BLaER1 (cell line): ENCODE data around the gene UNC5A.

Source experiments
- H3K27ac ChIP-seq: shearing (Covaris generic); formaldehyde crosslinking; 2 replicates; pipeline ENCODE4 v1.8.1; 2022
- H3K27me3 ChIP-seq: shearing (Covaris generic); formaldehyde crosslinking; 2 replicates; pipeline ENCODE4 v1.8.1; 2022
- H3K36me3 ChIP-seq: shearing (Covaris generic); formaldehyde crosslinking; 2 replicates; pipeline ENCODE4 v1.8.1; 2022
- H3K4me1 ChIP-seq: shearing (Covaris generic); formaldehyde crosslinking; 2 replicates; pipeline ENCODE4 v1.8.1; 2022
- H3K4me2 ChIP-seq: shearing (Covaris generic); formaldehyde crosslinking; 2 replicates; pipeline ENCODE4 v1.8.1; 2022
- H3K4me3 ChIP-seq: shearing (Covaris generic); formaldehyde crosslinking; 2 replicates; pipeline ENCODE4 v1.8.1; 2022
- H3K9ac ChIP-seq: shearing (Covaris generic); formaldehyde crosslinking; 2 replicates; pipeline ENCODE4 v1.8.1; 2022
- H3K9me3 ChIP-seq: shearing (Covaris generic); formaldehyde crosslinking; 2 replicates; pipeline ENCODE4 v1.8.1; 2022
- H4K20me1 ChIP-seq: shearing (Covaris generic); formaldehyde crosslinking; 2 replicates; pipeline ENCODE4 v1.8.1; 2022
- Cebpa-rat ChIP-seq: shearing (Covaris generic); IDR thresholded peaks from 2 replicates; pipeline ENCODE4 v1.8.1; 2022

The UNC5A gene

DNA sequence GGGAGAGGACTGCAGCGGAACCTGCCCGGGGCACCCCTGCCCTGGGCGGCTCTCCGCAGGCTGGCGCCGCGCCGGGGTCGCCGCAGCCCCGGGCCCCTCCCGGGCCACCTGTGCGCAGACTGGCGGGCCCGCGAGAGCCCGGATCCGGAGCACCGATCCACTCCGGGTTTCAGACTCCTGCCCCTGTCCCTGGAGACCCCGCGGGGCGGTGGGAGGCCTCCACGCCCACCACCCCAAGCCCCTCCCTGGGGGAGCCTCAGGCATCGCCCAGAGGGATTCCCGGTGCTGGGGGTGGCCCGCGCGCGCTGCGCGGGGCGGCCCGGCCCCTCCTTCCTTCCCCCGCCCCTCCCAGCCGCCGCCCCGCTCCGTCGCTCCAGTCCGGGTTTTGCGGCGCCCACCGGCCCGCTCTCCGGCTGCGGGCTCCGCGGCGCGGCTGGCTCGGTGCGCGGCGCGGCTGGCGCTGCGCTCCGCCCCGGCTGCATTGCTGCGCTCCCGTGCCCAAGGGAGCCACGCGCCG lies at the start of gene UNC5A:
TSS of gene UNC5A (plus strand) at position 479 of the 517 bp plus-strand sequence. CDS start 192 bp downstream, outside the sequence.
- no peak for TF ChIP-seq Cebpa-rat
- Histone ChIP-seq H3K9ac (no peak within 1 kb of the TSS; the same call in 1 of the 2 replicates), H3K4me1 (peaks cover 26% of the 10 kb centered on the region), H3K4me2 (peak within 1 kb of the TSS; percentile 92), H3K27ac (no peak within 1 kb of the TSS), H3K27me3 (peaks cover 95% of the 10 kb centered on the region), H3K36me3 (no peaks in the 10 kb centered on the region), H3K9me3 (no peaks in the 10 kb centered on the region), H4K20me1 (peaks cover 86% of the 10 kb centered on the region), H3K4me3 (peak within 1 kb of the TSS; percentile 68)

DNA sequence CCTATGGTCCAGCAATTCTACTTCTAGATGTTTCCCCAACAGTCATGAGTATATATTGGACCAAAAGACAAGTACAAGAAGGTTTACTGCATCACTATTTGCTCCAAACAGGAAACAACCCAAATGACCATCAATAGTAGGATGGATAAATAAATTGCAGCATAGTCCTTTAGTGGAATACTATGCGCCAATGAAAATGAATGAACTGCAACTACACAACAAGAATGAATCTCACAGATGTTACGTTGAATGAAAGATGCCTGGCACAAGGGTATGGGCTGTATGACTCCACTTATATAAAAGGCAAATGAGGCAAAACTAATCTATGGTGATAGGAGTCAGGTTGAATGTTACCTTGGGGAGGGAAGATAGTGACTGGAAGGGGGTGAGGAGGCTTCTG lies 48.6 kb upstream of the UNC5A start:
- H3K4me1 ChIP-seq, result no peaks in the 10 kb centered on the region
- TF ChIP-seq Cebpa-rat, result no peak

DNA sequence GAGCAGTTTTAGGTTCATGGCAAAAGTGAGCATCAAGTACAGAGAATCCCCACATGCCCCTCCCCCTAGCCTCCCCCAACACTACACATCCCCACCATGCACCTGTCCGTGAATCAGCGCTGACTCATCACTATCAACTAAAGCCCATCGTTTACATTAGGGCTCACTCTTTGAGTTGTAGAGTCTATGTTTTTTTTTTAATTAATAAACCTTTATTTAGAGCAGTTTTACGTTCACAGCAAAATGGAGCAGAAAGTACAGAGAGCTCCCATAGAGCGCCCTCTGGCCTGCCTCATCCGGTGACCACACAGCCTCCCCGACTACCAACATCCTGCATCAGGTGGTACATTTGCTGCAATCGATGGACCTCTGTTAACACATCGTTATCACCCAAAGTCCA lies 47.9 kb upstream of the UNC5A start:
- Histone ChIP-seq H3K4me3 (no peak overlapping the region), H3K4me2 (no peak overlapping the region), H3K36me3 (no peaks in the 10 kb centered on the region), H4K20me1 (no peaks in the 10 kb centered on the region), H3K9ac (no peak overlapping the region), H3K9me3 (peaks cover 16% of the 10 kb centered on the region), H3K4me1 (no peaks in the 10 kb centered on the region), H3K27me3 (no peaks in the 10 kb centered on the region), H3K27ac (no peak overlapping the region)
- no peak for TF ChIP-seq Cebpa-rat

More for the DNA sequence above, 48.6 kb upstream of the UNC5A start:
- Histone ChIP-seq H3K36me3 (no peaks in the 10 kb centered on the region), H3K27me3 (no peaks in the 10 kb centered on the region), H4K20me1 (no peaks in the 10 kb centered on the region), H3K9ac (no peak overlapping the region), H3K4me3 (no peak overlapping the region), H3K4me2 (no peak overlapping the region), H3K27ac (no peak overlapping the region), H3K9me3 (peaks cover 16% of the 10 kb centered on the region)

DNA sequence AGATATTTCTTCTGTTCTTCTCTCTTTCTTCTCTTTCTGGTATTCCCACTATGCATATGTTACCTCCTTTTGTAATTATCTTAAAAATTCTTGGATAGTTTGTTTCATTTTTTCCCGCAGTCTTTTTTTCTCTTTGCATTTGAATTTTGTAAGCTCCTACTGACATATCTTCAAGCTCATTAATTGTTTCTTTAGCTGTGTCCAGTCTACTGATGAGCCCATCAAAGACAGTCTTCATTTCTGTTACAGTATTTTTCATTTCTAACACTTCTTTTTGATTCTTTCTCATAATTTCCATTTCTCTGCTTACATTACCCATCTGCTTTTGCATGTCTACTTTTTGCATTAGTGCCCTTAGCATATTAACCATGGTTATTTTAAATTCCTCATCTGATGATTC lies 44.7 kb upstream of the UNC5A start:
- Histone ChIP-seq H3K4me2 (no peak overlapping the region), H3K27me3 (no peaks in the 10 kb centered on the region), H3K4me3 (no peak overlapping the region), H3K36me3 (no peaks in the 10 kb centered on the region), H3K4me1 (no peaks in the 10 kb centered on the region), H4K20me1 (no peaks in the 10 kb centered on the region), H3K9ac (no peak overlapping the region), H3K27ac (no peak overlapping the region), H3K9me3 (peaks cover 16% of the 10 kb centered on the region)
- TF ChIP-seq Cebpa-rat, result no peak

DNA sequence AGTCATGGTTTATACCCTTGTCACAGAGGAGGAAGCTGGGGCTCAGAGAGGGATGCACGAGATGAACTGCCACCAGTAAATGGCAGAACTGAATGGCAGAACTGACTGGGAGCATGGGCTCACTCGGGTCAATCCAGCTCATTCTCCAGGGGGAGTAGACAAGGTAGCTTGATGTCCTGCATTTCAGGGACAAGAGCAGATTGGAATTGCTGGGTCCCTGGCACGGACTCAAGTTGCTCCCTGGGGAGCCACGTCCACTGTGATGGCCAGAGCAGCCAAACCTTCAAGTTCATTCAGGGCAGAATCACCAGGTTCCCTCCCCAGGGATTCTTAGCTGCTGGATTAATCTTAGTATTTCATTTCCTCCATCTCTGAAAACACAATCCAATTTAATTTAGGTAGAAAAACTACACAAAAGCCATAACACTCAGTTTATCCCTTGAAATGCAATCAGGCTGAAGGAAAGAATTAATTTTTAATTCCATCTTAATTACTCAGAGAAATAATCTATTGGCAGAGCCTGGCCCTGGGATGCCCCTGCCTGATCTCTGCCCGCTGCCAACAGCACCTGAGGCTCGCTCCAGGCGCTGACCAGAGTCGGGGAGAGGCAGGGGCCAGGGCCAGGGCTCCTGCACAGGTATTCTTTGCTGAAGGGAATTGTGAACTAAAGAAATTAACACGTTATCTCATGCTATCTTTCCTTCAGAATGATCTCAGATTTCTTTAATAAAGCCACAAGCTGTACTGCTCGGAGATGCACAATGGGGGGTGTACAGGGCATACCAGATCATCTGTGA lies 42.0 kb upstream of the UNC5A start:
- Histone ChIP-seq H3K27me3 (no peaks in the 10 kb centered on the region), H3K9me3 (peaks cover 16% of the 10 kb centered on the region), H3K36me3 (no peaks in the 10 kb centered on the region), H3K9ac (no peak overlapping the region), H3K4me1 (no peaks in the 10 kb centered on the region), H3K4me3 (no peak overlapping the region), H3K4me2 (no peak overlapping the region), H4K20me1 (no peaks in the 10 kb centered on the region), H3K27ac (no peak overlapping the region)
- no peak for TF ChIP-seq Cebpa-rat

DNA sequence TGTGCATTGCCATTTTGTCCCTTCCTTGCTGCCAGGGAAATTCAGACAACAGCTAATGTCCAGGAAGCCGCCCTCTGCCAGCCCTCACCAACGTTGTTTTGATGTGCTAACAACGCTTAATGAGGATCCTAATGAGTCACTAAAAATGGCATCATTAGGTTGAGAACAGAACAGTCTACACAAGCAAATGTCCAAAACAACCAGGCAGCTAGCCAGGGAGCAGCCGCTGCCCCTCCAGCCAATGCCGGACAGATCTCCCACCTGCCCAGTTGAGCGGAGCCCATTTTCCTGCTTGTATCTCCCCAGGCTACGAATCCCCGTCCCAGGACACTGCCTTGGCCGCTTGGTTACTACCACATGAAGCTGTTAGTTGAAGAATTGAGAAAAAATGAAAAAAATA lies 40.4 kb upstream of the UNC5A start:
- H3K27ac ChIP-seq, result no peak overlapping the region
- peaks cover 16% of the 10 kb centered on the region for H3K9me3 ChIP-seq
- H3K4me2 ChIP-seq, result no peak overlapping the region
- no peaks in the 10 kb centered on the region for H4K20me1 ChIP-seq
- no peak overlapping the region for H3K9ac ChIP-seq
- no peaks in the 10 kb centered on the region for H3K4me1 ChIP-seq
- no peak for TF ChIP-seq Cebpa-rat
- no peaks in the 10 kb centered on the region for H3K36me3 ChIP-seq
- no peak overlapping the region for H3K4me3 ChIP-seq
- no peaks in the 10 kb centered on the region for H3K27me3 ChIP-seq

DNA sequence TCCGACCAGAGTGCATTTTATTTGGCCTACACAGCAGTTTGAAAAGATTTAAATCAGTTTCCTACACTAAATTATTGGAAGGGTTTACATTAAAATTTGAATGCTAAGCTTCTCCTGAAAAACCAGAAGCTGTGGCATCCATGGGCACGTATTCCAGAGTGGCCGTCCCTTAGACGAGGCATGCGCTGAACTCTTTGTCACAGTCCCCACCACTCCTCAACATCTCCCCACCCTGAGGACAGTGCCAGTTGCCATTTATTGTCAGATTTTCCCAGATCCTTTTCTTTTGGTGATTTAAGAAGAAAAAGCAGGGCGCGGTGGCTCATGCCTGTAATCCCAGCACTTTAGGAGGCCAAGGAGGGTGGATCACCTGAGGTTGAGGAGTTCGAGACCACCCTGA lies 39.9 kb upstream of the UNC5A start:
- H3K27ac ChIP-seq, result no peak overlapping the region
- peaks cover 12% of the 10 kb centered on the region for H3K9me3 ChIP-seq
- H3K4me3 ChIP-seq, result no peak overlapping the region
- H3K4me2 ChIP-seq, result no peak overlapping the region
- H3K36me3 ChIP-seq, result no peaks in the 10 kb centered on the region
- no peaks in the 10 kb centered on the region for H3K4me1 ChIP-seq
- no peaks in the 10 kb centered on the region for H4K20me1 ChIP-seq
- no peak for TF ChIP-seq Cebpa-rat
- H3K27me3 ChIP-seq, result no peaks in the 10 kb centered on the region
- H3K9ac ChIP-seq, result no peak overlapping the region

DNA sequence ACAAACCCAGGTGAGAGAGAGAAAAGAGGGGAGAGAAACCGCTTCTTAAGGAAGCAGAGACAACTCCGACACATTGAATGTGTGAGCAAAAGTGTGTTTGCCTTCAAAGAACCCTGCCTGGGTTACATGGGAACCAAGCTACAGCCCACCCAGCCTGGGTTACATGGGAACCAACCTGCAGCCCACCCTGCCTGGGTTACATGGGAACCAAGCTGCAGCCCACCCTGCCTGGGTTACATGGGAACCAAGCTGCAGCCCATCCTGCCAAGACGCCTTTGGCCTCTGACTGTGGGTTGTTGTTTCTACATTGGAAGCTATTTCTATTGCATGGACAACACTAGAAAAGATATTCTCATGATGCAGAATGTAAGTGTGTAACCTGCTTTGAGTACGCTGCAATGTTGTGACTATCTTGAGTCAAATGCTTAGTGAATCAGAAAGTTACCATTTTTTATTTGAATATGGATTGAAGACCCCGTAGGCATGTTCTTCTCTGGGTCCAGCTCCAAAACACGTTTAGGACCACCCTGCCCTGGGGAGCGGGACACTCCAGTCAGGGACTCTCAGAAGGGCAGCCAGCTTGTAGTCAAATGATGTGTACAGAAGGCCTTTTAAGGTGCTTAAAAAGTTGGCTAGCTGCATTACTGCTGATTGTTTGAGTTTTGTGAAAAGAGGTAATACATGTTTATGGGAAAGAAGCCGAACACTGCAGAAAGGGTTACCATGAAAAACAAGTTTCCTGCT lies 39.1 kb upstream of the UNC5A start:
- Histone ChIP-seq H3K36me3 (no peaks in the 10 kb centered on the region), H3K9me3 (peaks cover 4% of the 10 kb centered on the region), H3K27me3 (no peaks in the 10 kb centered on the region), H3K9ac (no peak overlapping the region), H3K27ac (no peak overlapping the region), H4K20me1 (no peaks in the 10 kb centered on the region), H3K4me1 (no peaks in the 10 kb centered on the region), H3K4me3 (no peak overlapping the region), H3K4me2 (no peak overlapping the region)
- no peak for TF ChIP-seq Cebpa-rat

DNA sequence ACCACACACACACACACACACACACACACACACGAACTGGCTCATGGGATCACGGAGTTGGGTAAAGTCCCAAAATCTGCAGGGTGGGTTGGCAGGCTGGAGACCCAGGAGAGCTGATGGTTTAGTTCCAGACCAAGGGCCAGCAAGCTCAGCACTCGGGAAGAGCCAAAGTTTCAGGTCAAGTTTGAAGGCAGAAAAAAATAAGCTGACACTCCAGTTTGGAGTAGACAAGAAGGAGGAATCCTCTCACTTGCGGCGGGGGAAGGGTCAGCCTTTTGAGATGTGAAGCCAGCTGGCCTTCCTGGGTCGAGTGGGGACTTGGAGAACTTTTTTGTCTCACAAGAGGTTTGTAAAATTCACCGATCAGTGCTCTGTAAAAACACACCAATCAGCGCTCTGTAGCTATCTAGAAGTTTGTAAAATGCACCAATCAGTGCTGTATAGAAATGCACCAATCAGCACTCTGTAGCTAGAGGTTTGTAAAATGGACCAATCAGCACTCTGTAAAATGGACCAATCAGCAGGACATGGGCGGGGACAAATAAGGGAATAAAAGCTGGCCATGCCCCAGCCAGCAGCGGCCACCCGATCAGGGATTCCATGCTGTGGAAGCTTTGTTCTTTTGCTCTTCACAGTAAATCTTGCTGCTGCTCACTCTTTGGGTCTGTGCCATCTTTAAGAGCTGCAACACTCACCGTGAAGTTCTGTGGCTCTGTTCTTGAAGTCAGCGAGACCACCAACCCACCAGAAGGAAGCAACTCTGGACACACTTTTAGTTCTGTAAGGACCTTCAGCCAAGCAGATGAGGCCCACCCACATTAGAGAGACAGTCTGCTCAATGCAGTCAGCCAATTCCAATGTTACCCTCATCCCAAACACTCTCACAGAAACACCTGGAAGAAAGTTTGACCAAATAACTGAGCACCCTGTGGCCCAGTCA lies 37.8 kb upstream of the UNC5A start:
- no peak overlapping the region for H3K9ac ChIP-seq
- H3K36me3 ChIP-seq, result no peaks in the 10 kb centered on the region
- H3K4me1 ChIP-seq, result no peaks in the 10 kb centered on the region
- no peak overlapping the region for H3K4me2 ChIP-seq
- no peak for TF ChIP-seq Cebpa-rat
- H4K20me1 ChIP-seq, result no peaks in the 10 kb centered on the region
- no peak overlapping the region for H3K27ac ChIP-seq
- no peaks in the 10 kb centered on the region for H3K27me3 ChIP-seq
- H3K9me3 ChIP-seq, result no peaks in the 10 kb centered on the region; the same call in 1 of the 2 replicates
- H3K4me3 ChIP-seq, result no peak overlapping the region
